ENCODE results near the gene OSTN.
"Not testable (repeated sequence)": the region's sequence is repeated elsewhere in the genome, so short reads cannot be mapped to it uniquely, and the experiment has no call there.

The OSTN gene

DNA sequence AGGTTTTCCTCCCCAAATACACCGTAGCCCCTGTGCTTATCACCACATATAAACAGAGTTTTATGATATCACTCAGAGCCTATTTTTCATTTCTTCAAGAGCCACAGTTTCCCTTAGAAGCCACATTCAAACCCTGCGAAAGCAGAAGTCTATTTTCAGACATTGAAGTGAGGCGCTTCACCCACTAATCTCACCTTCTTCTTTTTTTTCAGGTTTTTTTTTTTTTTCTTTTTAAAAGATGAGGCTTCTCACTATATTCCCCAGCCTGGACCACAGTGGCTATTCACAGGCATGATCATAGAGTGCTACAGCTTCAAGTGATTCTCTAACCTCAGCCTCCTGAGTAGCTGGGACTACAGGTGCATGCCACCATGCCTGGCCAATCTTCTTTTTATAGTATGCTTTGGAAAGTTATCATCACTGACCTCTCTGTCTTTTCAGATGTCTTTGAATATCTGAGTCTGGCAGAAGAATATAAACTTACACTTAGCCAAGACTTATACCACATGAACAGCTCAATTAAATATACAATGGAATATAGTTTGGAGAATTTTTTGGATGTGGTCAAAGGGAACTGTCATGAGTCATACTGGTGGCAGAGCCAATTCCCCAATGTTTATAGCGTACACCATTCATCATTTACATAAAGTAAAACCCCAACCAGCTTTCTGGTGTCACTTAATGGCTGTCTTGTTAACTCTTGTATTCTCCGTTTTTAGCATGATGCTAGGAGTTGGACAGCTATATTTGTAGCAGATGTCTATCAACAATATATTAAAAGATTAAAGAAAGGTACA lies 70.4 kb downstream of the OSTN start:
- no peak for ATAC-seq
- TF ChIP-seq CSDC2 (CRISPR knock-in tag; IDR thresholded peaks at IDR 0.05) (no peak), TCF4 (CRISPR knock-in tag; IDR thresholded peaks at IDR 0.05; ENCODE audit: borderline replicate concordance) (no peak), PPARA (CRISPR knock-in tag; IDR thresholded peaks at IDR 0.05; ENCODE audit: borderline replicate concordance) (no peak), ZNF8 (CRISPR knock-in tag; IDR thresholded peaks at IDR 0.05) (no peak), ESRRG (CRISPR knock-in tag; IDR thresholded peaks at IDR 0.05) (no peak), SNAI2 (CRISPR knock-in tag; IDR thresholded peaks at IDR 0.05) (no peak), ZFP30 (CRISPR knock-in tag; IDR thresholded peaks at IDR 0.05) (no peak), GLIS3 (CRISPR knock-in tag; IDR thresholded peaks at IDR 0.05) (no peak), ZNF565 (CRISPR knock-in tag; conservative IDR thresholded peaks at IDR 0.05; ENCODE audit: low read depth) (no peak), ISL1 (CRISPR knock-in tag; IDR thresholded peaks at IDR 0.05) (no peak), ZC3H10 (CRISPR knock-in tag; IDR thresholded peaks at IDR 0.05) (no peak), ARNTL (CRISPR knock-in tag; IDR thresholded peaks at IDR 0.05; ENCODE audit: borderline replicate concordance, low read depth) (no peak)
- TF ChIP-seq, protein P1, sequence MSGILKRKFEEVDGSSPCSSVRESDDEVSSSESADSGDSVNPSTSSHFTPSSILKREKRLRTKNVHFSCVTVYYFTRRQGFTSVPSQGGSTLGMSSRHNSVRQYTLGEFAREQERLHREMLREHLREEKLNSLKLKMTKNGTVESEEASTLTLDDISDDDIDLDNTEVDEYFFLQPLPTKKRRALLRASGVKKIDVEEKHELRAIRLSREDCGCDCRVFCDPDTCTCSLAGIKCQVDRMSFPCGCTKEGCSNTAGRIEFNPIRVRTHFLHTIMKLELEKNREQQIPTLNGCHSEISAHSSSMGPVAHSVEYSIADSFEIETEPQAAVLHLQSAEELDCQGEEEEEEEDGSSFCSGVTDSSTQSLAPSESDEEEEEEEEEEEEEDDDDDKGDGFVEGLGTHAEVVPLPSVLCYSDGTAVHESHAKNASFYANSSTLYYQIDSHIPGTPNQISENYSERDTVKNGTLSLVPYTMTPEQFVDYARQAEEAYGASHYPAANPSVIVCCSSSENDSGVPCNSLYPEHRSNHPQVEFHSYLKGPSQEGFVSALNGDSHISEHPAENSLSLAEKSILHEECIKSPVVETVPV (CRISPR knock-in tag; IDR thresholded peaks at IDR 0.05), result no peak

DNA sequence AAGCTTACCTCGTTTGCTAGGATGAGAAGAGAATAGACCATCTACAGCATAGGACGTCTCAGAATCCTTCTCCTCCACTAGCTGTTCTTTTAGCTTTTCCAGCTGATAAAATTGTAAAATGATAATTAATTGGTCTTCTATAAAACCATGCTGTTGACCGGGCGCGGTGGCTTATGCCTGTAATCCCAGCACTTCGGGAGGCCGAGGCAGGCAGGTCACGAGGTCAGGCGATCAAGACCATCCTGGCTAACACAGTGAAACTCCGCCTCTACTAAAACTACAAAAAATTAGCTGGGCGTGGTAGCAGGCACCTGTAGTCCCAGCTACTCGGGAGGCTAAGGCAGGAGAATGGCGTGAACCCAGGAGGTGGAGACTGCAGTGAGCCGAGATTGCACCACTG lies 76.2 kb downstream of the OSTN start:
- not testable (repeated sequence) for ATAC-seq

DNA sequence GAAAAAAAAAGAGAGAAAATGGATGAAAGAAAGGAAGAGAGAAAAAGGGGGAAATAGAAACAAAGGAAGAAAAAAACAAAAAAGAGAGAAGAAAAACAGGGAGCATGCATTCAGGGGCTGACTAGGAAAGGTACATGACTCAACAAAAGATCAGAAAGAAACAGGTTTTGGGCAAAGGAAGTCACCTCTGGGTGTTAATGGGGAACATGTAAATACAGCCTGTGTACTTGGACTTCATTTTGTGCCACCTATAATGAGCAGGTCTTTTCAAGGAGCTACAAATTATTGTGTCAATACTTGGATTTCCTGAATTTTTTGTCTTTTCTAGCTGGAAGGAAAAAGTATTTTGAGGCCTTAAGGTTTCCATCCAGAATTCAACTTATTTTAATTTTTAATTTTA lies 76.7 kb downstream of the OSTN start:
- no peak for TF ChIP-seq ZFP3 (CRISPR knock-in tag; IDR thresholded peaks at IDR 0.05)
- TF ChIP-seq, protein P2, sequence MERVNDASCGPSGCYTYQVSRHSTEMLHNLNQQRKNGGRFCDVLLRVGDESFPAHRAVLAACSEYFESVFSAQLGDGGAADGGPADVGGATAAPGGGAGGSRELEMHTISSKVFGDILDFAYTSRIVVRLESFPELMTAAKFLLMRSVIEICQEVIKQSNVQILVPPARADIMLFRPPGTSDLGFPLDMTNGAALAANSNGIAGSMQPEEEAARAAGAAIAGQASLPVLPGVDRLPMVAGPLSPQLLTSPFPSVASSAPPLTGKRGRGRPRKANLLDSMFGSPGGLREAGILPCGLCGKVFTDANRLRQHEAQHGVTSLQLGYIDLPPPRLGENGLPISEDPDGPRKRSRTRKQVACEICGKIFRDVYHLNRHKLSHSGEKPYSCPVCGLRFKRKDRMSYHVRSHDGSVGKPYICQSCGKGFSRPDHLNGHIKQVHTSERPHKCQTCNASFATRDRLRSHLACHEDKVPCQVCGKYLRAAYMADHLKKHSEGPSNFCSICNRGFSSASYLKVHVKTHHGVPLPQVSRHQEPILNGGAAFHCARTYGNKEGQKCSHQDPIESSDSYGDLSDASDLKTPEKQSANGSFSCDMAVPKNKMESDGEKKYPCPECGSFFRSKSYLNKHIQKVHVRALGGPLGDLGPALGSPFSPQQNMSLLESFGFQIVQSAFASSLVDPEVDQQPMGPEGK (CRISPR knock-in tag; IDR thresholded peaks at IDR 0.05; ENCODE audit: borderline replicate concordance), result no peak
- TF ChIP-seq ZFP30 (CRISPR knock-in tag; IDR thresholded peaks at IDR 0.05), result no peak
- no peak for TF ChIP-seq ZNF70 (CRISPR knock-in tag; IDR thresholded peaks at IDR 0.05)
- TF ChIP-seq, protein P3, sequence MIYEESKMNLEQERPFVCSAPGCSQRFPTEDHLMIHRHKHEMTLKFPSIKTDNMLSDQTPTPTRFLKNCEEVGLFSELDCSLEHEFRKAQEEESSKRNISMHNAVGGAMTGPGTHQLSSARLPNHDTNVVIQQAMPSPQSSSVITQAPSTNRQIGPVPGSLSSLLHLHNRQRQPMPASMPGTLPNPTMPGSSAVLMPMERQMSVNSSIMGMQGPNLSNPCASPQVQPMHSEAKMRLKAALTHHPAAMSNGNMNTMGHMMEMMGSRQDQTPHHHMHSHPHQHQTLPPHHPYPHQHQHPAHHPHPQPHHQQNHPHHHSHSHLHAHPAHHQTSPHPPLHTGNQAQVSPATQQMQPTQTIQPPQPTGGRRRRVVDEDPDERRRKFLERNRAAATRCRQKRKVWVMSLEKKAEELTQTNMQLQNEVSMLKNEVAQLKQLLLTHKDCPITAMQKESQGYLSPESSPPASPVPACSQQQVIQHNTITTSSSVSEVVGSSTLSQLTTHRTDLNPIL (CRISPR knock-in tag; IDR thresholded peaks at IDR 0.05; ENCODE audit: low read depth), result no peak
- TF ChIP-seq, protein P1 (CRISPR knock-in tag; IDR thresholded peaks at IDR 0.05), result no peak
- TF ChIP-seq, protein P4, sequence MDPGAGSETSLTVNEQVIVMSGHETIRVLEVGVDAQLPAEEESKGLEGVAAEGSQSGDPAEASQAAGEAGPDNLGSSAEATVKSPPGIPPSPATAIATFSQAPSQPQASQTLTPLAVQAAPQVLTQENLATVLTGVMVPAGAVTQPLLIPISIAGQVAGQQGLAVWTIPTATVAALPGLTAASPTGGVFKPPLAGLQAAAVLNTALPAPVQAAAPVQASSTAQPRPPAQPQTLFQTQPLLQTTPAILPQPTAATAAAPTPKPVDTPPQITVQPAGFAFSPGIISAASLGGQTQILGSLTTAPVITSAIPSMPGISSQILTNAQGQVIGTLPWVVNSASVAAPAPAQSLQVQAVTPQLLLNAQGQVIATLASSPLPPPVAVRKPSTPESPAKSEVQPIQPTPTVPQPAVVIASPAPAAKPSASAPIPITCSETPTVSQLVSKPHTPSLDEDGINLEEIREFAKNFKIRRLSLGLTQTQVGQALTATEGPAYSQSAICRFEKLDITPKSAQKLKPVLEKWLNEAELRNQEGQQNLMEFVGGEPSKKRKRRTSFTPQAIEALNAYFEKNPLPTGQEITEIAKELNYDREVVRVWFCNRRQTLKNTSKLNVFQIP (CRISPR knock-in tag; IDR thresholded peaks at IDR 0.05; ENCODE audit: borderline replicate concordance, low read depth), result no peak
- no peak for TF ChIP-seq ESRRG (CRISPR knock-in tag; IDR thresholded peaks at IDR 0.05)
- TF ChIP-seq RARB (CRISPR knock-in tag; IDR thresholded peaks at IDR 0.05), result no peak
- TF ChIP-seq TCF4 (CRISPR knock-in tag; IDR thresholded peaks at IDR 0.05; ENCODE audit: borderline replicate concordance), result no peak
- no peak for TF ChIP-seq OSR1 (CRISPR knock-in tag; IDR thresholded peaks at IDR 0.05)
- no peak for TF ChIP-seq PPARA (CRISPR knock-in tag; IDR thresholded peaks at IDR 0.05; ENCODE audit: borderline replicate concordance)
- no peak for TF ChIP-seq ISL1 (CRISPR knock-in tag; IDR thresholded peaks at IDR 0.05)
- TF ChIP-seq TOX (CRISPR knock-in tag; IDR thresholded peaks at IDR 0.05; ENCODE audit: borderline replicate concordance), result no peak
- no peak for TF ChIP-seq ZC3H10 (CRISPR knock-in tag; IDR thresholded peaks at IDR 0.05)
- no peak for TF ChIP-seq GLIS3 (CRISPR knock-in tag; IDR thresholded peaks at IDR 0.05)
- no peak for ATAC-seq

Data from SK-N-SH treated with all-trans-retinoic acid at 6 μM for 48 hours (cell line).